KBM-7 (cell line): ENCODE data around the gene PPP1R9A.
A peak's percentile ranks its signal among the peaks of the same experiment; 100 is the strongest.

Experiments
- DNase-seq: peaks from one replicate; pipeline ENCODE4 v3.0.0-alpha.2; 2015
- in situ Hi-C: fragments of 300-500 bp; cut with MboI; formaldehyde crosslinking; loops from 2 replicates; pipeline ENCODE4 v1.14.3; 2020; ENCODE audit warnings: low sequenced_read_pairs, low pct_unique_long_range_greater_than_20kb, mixed read lengths

PPP1R9A gene

GRCh38 chr7:95220328-95220727 is 312.9 kb downstream of the PPP1R9A start:
- DNase-seq = no peak
- in situ Hi-C loops = no loop called here

GRCh38 chr7:95225301-95225700 is 317.9 kb downstream of the PPP1R9A start:
- in situ Hi-C loops = no loop called here
- no peak for DNase-seq

GRCh38 chr7:95229301-95229700 is 321.9 kb downstream of the PPP1R9A start:
- no peak for DNase-seq
- in situ Hi-C loops = no loop called here

- no peak for DNase-seq
- in situ Hi-C loops = no loop called here
These were observed 331.0 kb downstream of the PPP1R9A start for GRCh38 chr7:95238252-95238943.

GRCh38 chr7:95240921-95241320 is 333.5 kb downstream of the PPP1R9A start:
- no peak for DNase-seq
- in situ Hi-C loops = no loop called here

- in situ Hi-C loops = no loop called here
- DNase-seq = no peak
These were observed 334.9 kb downstream of the PPP1R9A start for GRCh38 chr7:95242266-95242665.

GRCh38 chr7:95244616-95245015 is 337.2 kb downstream of the PPP1R9A start:
- in situ Hi-C loops = no loop called here
- no peak for DNase-seq

- no peak for DNase-seq
- in situ Hi-C loops = no loop called here
These were observed 338.6 kb downstream of the PPP1R9A start for GRCh38 chr7:95245828-95246500.

- in situ Hi-C loops = no loop called here
- DNase-seq = peak; percentile 59
These were observed 339.5 kb downstream of the PPP1R9A start for GRCh38 chr7:95246831-95247370.

GRCh38 chr7:95250571-95250970 is 343.2 kb downstream of the PPP1R9A start:
- DNase-seq = no peak
- in situ Hi-C loops = no loop called here

GRCh38 chr7:95251966-95252365 is 344.6 kb downstream of the PPP1R9A start:
- DNase-seq = no peak
- in situ Hi-C loops = no loop called here

GRCh38 chr7:95253986-95254385 is 346.6 kb downstream of the PPP1R9A start:
- DNase-seq = no peak
- in situ Hi-C loops = no loop called here

GRCh38 chr7:95255691-95256090 is 348.3 kb downstream of the PPP1R9A start:
- in situ Hi-C loops = no loop called here
- no peak for DNase-seq

GRCh38 chr7:95261895-95262415 is 354.6 kb downstream of the PPP1R9A start:
- in situ Hi-C loops = no loop called here

GRCh38 chr7:95262875-95263274 is 355.5 kb downstream of the PPP1R9A start:
- DNase-seq = no peak
- in situ Hi-C loops = no loop called here

More at GRCh38 chr7:95261895-95262415, 354.6 kb downstream of the PPP1R9A start:
- DNase-seq = no peak

GRCh38 chr7:95263785-95264362 is 356.5 kb downstream of the PPP1R9A start:
- DNase-seq = no peak
- in situ Hi-C loops = no loop called here

- no peak for DNase-seq
- in situ Hi-C loops = no loop called here
These were observed 357.0 kb downstream of the PPP1R9A start for GRCh38 chr7:95264363-95264891.

GRCh38 chr7:95265634-95266033 is 358.2 kb downstream of the PPP1R9A start:
- in situ Hi-C loops = no loop called here
- DNase-seq = no peak

GRCh38 chr7:95267754-95268153 is 360.4 kb downstream of the PPP1R9A start:
- no peak for DNase-seq
- in situ Hi-C loops = no loop called here

GRCh38 chr7:95269640-95270039 is 362.2 kb downstream of the PPP1R9A start:
- in situ Hi-C loops = no loop called here
- no peak for DNase-seq
